Spleen (tissue), 11 donors: Measurements from ENCODE around the gene RLF. TPM values are rescaled to one million over a fixed set of nuclear protein-coding genes. Genes with fewer than 3 reads are reported as not detected.
"Not testable (repeated sequence)": the region's sequence is repeated elsewhere in the genome, so short reads cannot be mapped to it uniquely, and the experiment has no call there.

Experiments used
- DNase-seq: peaks from one replicate; pipeline ENCODE4 v3.0.0-alpha.2; 2020
- H3K27ac ChIP-seq, 8 donors: fragments of 200-600 bp; sonication (generic) in 7 of 8; 1 replicate in 4 of 8; 2 replicates in 4 of 8; pipeline versions ENCODE4 v1.5.0 to v1.8.0; 2016 to 2021; ENCODE audit warnings: inconsistent platforms in 4 of 8, mild to moderate bottlenecking in 4 of 8, moderate library complexity in 1 of 8
- H3K27me3 ChIP-seq, 7 donors: fragments of 200-600 bp; sonication (generic) in 6 of 7; replicated peaks in 1 of 7; 1 replicate in 4 of 7; 2 replicates in 3 of 7; pipeline versions ENCODE4 v1.5.0 to v1.8.0; 2016 to 2021; ENCODE audit warnings: inconsistent platforms in 3 of 7, mild to moderate bottlenecking in 1 of 7
- H3K36me3 ChIP-seq, 6 donors: fragments of 200-600 bp; sonication (generic) in 5 of 6; 1 replicate in 4 of 6; 2 replicates in 2 of 6; pipeline versions ENCODE4 v1.5.0 to v1.8.0; 2016 to 2021; ENCODE audit warnings: inconsistent platforms in 2 of 6
- H3K4me1 ChIP-seq, 6 donors: fragments of 200-600 bp; sonication (generic) in 5 of 6; 1 replicate in 3 of 6; 2 replicates in 3 of 6; pipeline versions ENCODE4 v1.5.0 to v1.8.0; 2016 to 2021; ENCODE audit warnings: inconsistent platforms in 3 of 6
- H3K4me3 ChIP-seq, 8 donors: fragments of 200-600 bp; sonication (generic) in 7 of 8; 1 replicate in 4 of 8; 2 replicates in 4 of 8; pipeline versions ENCODE4 v1.5.0 to v1.8.0; 2016 to 2021; ENCODE audit warnings: inconsistent platforms in 4 of 8, mild to moderate bottlenecking in 4 of 8, moderate library complexity in 2 of 8
- H3K9me3 ChIP-seq, 8 donors: fragments of 200-600 bp; sonication (generic) in 7 of 8; 1 replicate in 4 of 8; 2 replicates in 4 of 8; pipeline versions ENCODE4 v1.5.0 to v1.8.0; 2016 to 2021; ENCODE audit warnings: inconsistent platforms in 4 of 8
- POLR2A ChIP-seq, 3 donors: fragments of 450-650 bp; IDR thresholded peaks; one replicate each; pipeline ENCODE4 v1.5.1; 2017; ENCODE audit warnings: antibody characterized with exemption in 3 of 3, mild to moderate bottlenecking in 1 of 3
- POLR2AphosphoS5 ChIP-seq, 3 donors: sonication (generic); formaldehyde crosslinking; IDR thresholded peaks; one replicate each; pipeline ENCODE4 v1.5.1; 2017; ENCODE audit warnings: antibody characterized with exemption in 3 of 3
- WGBS, 5 donors: extraction: QIAGEN DNeasy Blood & Tissue Kit in 3 of 5; methylation state at CpG; one replicate each; pipeline versions ENCODE4 v1.1.5 to v1.1.7; 2013 to 2018; 5-methylcytosine and 5-hydroxymethylcytosine counted together
- intact Hi-C: fragments of 100-400 bp; cut with DNase I; formaldehyde crosslinking; loops from one replicate; pipeline ENCODE4 v1.15.0; 2023; ENCODE audit warnings: low total_unique reads
- polyA plus RNA-seq, 3 donors: library from polyadenylated mRNA; stranded (reverse); fragments of 200-250 nt; gene quantifications; one replicate each; pipeline ENCODE4 v1.2.1, GENCODE V29; 2013
- total RNA-seq, 7 donors: library from RNA; depleted of rRNA in 3 of 7; stranded (reverse); fragments of >200 nt in 3 of 7; fragmentation: NEBNext Ultra II Directional in 4 of 7; extraction: Animal tissue kit (Norgen Biotek cat#: 25700) in 4 of 7; gene quantifications; one replicate each; pipeline versions ENCODE4 v1.1.0 to v1.2.1, GENCODE V29; 2016 to 2021
- TF ChIP-seq, protein P1 (sequence below), 11 experiments: fragments of 200-600 bp in 7 of 11; fragments of 450-650 bp in 4 of 11; sonication (generic) in 4 of 11; IDR thresholded peaks in 8 of 11; conservative IDR thresholded peaks in 3 of 11; 1 replicate in 7 of 11; 2 replicates in 4 of 11; pipeline versions ENCODE4 v1.4.0 to v1.8.0; 2016 to 2021; ENCODE audit warnings: antibody characterized with exemption in 11 of 11, inconsistent platforms in 4 of 11, mild to moderate bottlenecking in 1 of 11
- donor health status: healthy with polysubstance abuse.
- donor health status: DM: no; HTN: no; CAD: no; lungs with moderate emphysema.
- donor health status: DM: no; HTN: no; CAD: no.
- donor health status: Bipolar disorder and iron deficiency.
- donor health status: healthy.
- donor health status: DM: no; HTN: no; CAD: no.
- donor health status: DM: yes; HTN: yes; CAD: no.

The RLF gene
- total and polyA plus RNA-seq, 10 donors, result 3.8 to 26.3 (median 16.8) TPM

- peaks cover 8 to 95% (median 56%) of the 10 kb centered on the region in 6 donors for H3K4me1 ChIP-seq
- DNase-seq, result no peak
- H3K27ac ChIP-seq, result no peak overlapping the region
- no peak overlapping the region for H3K4me3 ChIP-seq
- intact Hi-C loops, result no loop called here
- TF ChIP-seq POLR2A (IDR thresholded peaks at IDR 0.05) (no peak), POLR2AphosphoS5 (IDR thresholded peaks at IDR 0.05) (no peak)
- TF ChIP-seq, protein P1, sequence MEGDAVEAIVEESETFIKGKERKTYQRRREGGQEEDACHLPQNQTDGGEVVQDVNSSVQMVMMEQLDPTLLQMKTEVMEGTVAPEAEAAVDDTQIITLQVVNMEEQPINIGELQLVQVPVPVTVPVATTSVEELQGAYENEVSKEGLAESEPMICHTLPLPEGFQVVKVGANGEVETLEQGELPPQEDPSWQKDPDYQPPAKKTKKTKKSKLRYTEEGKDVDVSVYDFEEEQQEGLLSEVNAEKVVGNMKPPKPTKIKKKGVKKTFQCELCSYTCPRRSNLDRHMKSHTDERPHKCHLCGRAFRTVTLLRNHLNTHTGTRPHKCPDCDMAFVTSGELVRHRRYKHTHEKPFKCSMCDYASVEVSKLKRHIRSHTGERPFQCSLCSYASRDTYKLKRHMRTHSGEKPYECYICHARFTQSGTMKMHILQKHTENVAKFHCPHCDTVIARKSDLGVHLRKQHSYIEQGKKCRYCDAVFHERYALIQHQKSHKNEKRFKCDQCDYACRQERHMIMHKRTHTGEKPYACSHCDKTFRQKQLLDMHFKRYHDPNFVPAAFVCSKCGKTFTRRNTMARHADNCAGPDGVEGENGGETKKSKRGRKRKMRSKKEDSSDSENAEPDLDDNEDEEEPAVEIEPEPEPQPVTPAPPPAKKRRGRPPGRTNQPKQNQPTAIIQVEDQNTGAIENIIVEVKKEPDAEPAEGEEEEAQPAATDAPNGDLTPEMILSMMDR (IDR thresholded peaks at IDR 0.05 in 8 of 11, conservative IDR thresholded peaks at IDR 0.05 in 3 of 11), result no peak
- no peaks in the 10 kb centered on the region for H3K36me3 ChIP-seq
- no peaks in the 10 kb centered on the region for H3K27me3 ChIP-seq
- WGBS, 5 donors, result 87 to 92% (median 89%) methylated on average over 3 of the region's 3 CpGs
- H3K9me3 ChIP-seq, result no peaks in the 10 kb centered on the region
These were observed 9.8 kb downstream of the RLF start for GRCh38 chr1:40171036-40171435.

DNA sequence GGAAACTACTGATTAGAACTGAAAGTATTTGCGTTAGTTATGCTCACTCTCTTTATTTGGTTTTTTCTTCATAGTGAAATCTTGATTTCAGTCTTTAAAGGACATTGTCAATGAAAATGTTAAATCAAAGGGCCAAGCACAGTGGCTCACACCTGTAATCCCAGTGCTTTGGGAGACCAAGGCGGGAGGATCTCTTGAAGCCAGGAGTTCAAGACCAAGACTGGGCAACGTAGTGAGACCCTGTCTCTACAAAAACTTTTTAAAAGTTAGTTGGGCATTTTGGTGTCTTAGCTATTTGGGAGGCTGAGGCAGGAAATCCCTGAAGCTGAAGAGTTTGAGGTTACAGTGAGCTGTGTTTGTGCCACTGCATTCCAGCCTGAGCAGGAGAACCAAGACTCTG, 13.6 kb downstream of the RLF start:
- Histone ChIP-seq H3K4me3 (no peak overlapping the region), H3K4me1 (peaks cover 8 to 98% (median 48%) of the 10 kb centered on the region in 6 donors), H3K9me3 (no peaks in the 10 kb centered on the region), H3K27ac (no peak overlapping the region), H3K36me3 (no peaks in the 10 kb centered on the region), H3K27me3 (no peaks in the 10 kb centered on the region)
- 79 to 90% (median 88%) methylated on average over 3 of the region's 3 CpGs for WGBS, 5 donors
- no peak for DNase-seq
- intact Hi-C loops, result no loop called here
- TF ChIP-seq POLR2AphosphoS5 (IDR thresholded peaks at IDR 0.05), result no peak
- TF ChIP-seq, protein P1 (IDR thresholded peaks at IDR 0.05 in 8 of 11, conservative IDR thresholded peaks at IDR 0.05 in 3 of 11), result no peak
- no peak for TF ChIP-seq POLR2A (IDR thresholded peaks at IDR 0.05)

GRCh38 chr1:40176989-40177388, 15.8 kb downstream of the RLF start:
- H3K27me3 ChIP-seq, intact Hi-C loops, H3K9me3 ChIP-seq, DNase-seq, H3K27ac ChIP-seq, H3K36me3 ChIP-seq, H3K4me3 ChIP-seq: not testable (repeated sequence)
- 93 to 97% (median 94%) methylated on average over 14 to 15 of the region's 15 CpGs for WGBS, 5 donors
- H3K4me1 ChIP-seq, result peaks cover 10 to 98% (median 38%) of the 10 kb centered on the region in 6 donors

DNA sequence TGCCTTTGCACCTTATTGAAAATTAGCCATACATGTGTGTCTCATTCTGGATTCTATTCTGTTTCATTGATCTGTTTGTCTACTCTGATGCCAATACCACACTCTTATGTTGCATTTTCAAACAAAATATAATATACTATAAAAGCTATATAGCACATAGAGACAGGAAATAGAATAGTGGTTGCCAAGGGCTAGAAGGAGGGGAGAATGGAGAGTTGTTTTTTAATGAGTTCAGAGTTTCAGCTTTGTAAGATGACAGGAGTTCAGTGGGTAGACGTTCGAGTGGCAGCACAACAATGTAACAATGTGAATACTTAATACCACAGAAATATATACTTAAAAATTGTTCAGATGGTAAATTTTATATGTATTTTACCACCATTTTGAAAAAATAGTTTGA, 17.0 kb downstream of the RLF start:
- Histone ChIP-seq H3K36me3 (no peaks in the 10 kb centered on the region), H3K9me3 (no peaks in the 10 kb centered on the region), H3K27me3 (no peaks in the 10 kb centered on the region), H3K4me1 (peaks cover 11 to 98% (median 46%) of the 10 kb centered on the region in 6 donors), H3K4me3 (no peak overlapping the region), H3K27ac (no peak overlapping the region)
- no peak for TF ChIP-seq POLR2AphosphoS5 (IDR thresholded peaks at IDR 0.05)
- TF ChIP-seq POLR2A (IDR thresholded peaks at IDR 0.05), result no peak
- TF ChIP-seq, protein P1 (IDR thresholded peaks at IDR 0.05 in 8 of 11, conservative IDR thresholded peaks at IDR 0.05 in 3 of 11), result no peak
- DNase-seq, result no peak
- WGBS, 5 donors, result 52 to 70% (median 65%) methylated on average over 2 of the region's 2 CpGs
- intact Hi-C loops, result no loop called here
